GM23338 (cell line): ENCODE measurements around the gene ODF4. TPM values are rescaled to one million over a fixed set of nuclear protein-coding genes. Genes with fewer than 3 reads are reported as not detected.
"Not testable (repeated sequence)": the region's sequence is repeated elsewhere in the genome, so short reads cannot be mapped to it uniquely, and the experiment has no call there.

Experiments
- ATAC-seq: fragments of 200-7000 bp; cut with Tn5 transposase; 3 replicates; pipeline ENCODE4 v1.9.1; 2020
- DNase-seq: peaks from one replicate; pipeline ENCODE4 v3.0.0-alpha.2; 2015; ENCODE audit warnings: low spot score
- H2AFZ ChIP-seq: fragments of 200-600 bp; sonication (generic); 2 replicates; pipeline ENCODE4 v1.8.0; 2016; ENCODE audit warnings: antibody characterized with exemption, mild to moderate bottlenecking, moderate library complexity
- H3F3A ChIP-seq: fragments of 200-600 bp; sonication (generic); replicated peaks from 2 replicates; pipeline ENCODE4 v1.8.0; 2017; ENCODE audit warnings: antibody characterized with exemption, mixed run types, low read depth
- H3K27ac ChIP-seq: fragments of 200-600 bp; sonication (generic); 2 replicates; pipeline ENCODE4 v1.6.1; 2016; ENCODE audit warnings: low read depth
- H3K27me3 ChIP-seq: fragments of 200-600 bp; sonication (generic); 2 replicates; pipeline ENCODE4 v1.8.0; 2016; ENCODE audit warnings: mild to moderate bottlenecking, mixed run types, moderate library complexity; ENCODE audit not compliant: insufficient read depth
- H3K36me3 ChIP-seq: fragments of 200-600 bp; sonication (generic); 2 replicates; pipeline ENCODE4 v1.8.0; 2016; ENCODE audit warnings: mild to moderate bottlenecking; ENCODE audit not compliant: insufficient read depth
- H3K4me1 ChIP-seq: fragments of 200-600 bp; sonication (generic); 2 replicates; pipeline ENCODE4 v1.8.0; 2016; ENCODE audit warnings: mild to moderate bottlenecking, moderate library complexity; ENCODE audit not compliant: insufficient read depth
- H3K4me2 ChIP-seq: fragments of 200-600 bp; sonication (generic); 2 replicates; pipeline ENCODE4 v1.7.1; 2017; ENCODE audit warnings: mixed run types
- H3K4me3 ChIP-seq: fragments of 200-600 bp; sonication (generic); 2 replicates; pipeline ENCODE4 v1.6.1; 2016; ENCODE audit warnings: mixed run types
- H3K79me2 ChIP-seq: fragments of 200-600 bp; sonication (generic); replicated peaks from 2 replicates; pipeline ENCODE4 v1.8.0; 2017; ENCODE audit warnings: mild to moderate bottlenecking; ENCODE audit not compliant: insufficient read depth
- H3K9me2 ChIP-seq: fragments of 200-600 bp; sonication (generic); 2 replicates; pipeline ENCODE4 v1.8.0; 2017; ENCODE audit not compliant: insufficient read depth
- H4K20me1 ChIP-seq: fragments of 200-600 bp; sonication (generic); replicated peaks from 2 replicates; pipeline ENCODE4 v1.8.0; 2017; ENCODE audit warnings: mild to moderate bottlenecking; ENCODE audit not compliant: insufficient read depth
- H3K27ac Mint-ChIP-seq: 2 replicates; pipeline ENCODE4 v1.8.0; 2020; ENCODE audit warnings: inconsistent platforms, mild to moderate bottlenecking, moderate library complexity, mixed read lengths
- H3K27me3 Mint-ChIP-seq: 3 replicates; pipeline ENCODE4 v1.8.0; 2022; ENCODE audit warnings: low read depth, mild to moderate bottlenecking, moderate library complexity, mixed read lengths, inconsistent platforms; ENCODE audit not compliant: insufficient read depth, poor library complexity
- H3K36me3 Mint-ChIP-seq: 3 replicates; pipeline ENCODE4 v1.8.0; 2021; ENCODE audit warnings: low read depth, mild to moderate bottlenecking, inconsistent platforms, moderate library complexity, mixed read lengths
- H3K4me1 Mint-ChIP-seq: 3 replicates; pipeline ENCODE4 v1.8.0; 2020; ENCODE audit warnings: mild to moderate bottlenecking, inconsistent platforms, mixed read lengths
- H3K4me3 Mint-ChIP-seq: 3 replicates; pipeline ENCODE4 v1.8.0; 2021; ENCODE audit warnings: moderate library complexity, mild to moderate bottlenecking, inconsistent platforms, mixed read lengths
- H3K9me3 Mint-ChIP-seq: 3 replicates; pipeline ENCODE4 v1.8.0; 2020; ENCODE audit warnings: moderate library complexity, mild to moderate bottlenecking, inconsistent platforms, mixed read lengths
- CREB1 ChIP-seq: fragments of 250-450 bp; sonication (Bioruptor Pico); IDR thresholded peaks from 2 replicates; pipeline ENCODE4 v1.5.0; 2020; ENCODE audit warnings: low read depth, mild to moderate bottlenecking, moderate library complexity
- CTCF ChIP-seq, 2 experiments: fragments of 200-600 bp in 1 of 2; sonication (generic) in 1 of 2; conservative IDR thresholded peaks; 2 replicates each; pipeline versions ENCODE4 v1.5.1 to v1.6.1; 2016 to 2017; ENCODE audit warnings: antibody characterized with exemption in 2 of 2, low read depth in 2 of 2, mild to moderate bottlenecking in 2 of 2, moderate library complexity in 1 of 2
- EZH2 ChIP-seq: fragments of 200-600 bp; sonication (generic); IDR thresholded peaks from one replicate; pipeline ENCODE4 v1.8.0; 2017; ENCODE audit warnings: antibody characterized with exemption, mild to moderate bottlenecking, low read depth; ENCODE audit not compliant: unreplicated experiment
- EZH2phosphoT487 ChIP-seq: fragments of 200-600 bp; sonication (generic); IDR thresholded peaks from one replicate; pipeline ENCODE4 v1.8.1; 2018; ENCODE audit warnings: antibody characterized with exemption; ENCODE audit not compliant: unreplicated experiment
- JUNB ChIP-seq: IDR thresholded peaks from one replicate; pipeline ENCODE4 v1.6.1; 2016; ENCODE audit warnings: antibody characterized with exemption; ENCODE audit not compliant: unreplicated experiment
- NANOG ChIP-seq: IDR thresholded peaks from 2 replicates; pipeline ENCODE4 v1.6.1; 2016; ENCODE audit warnings: antibody characterized with exemption, borderline replicate concordance
- POLR2AphosphoS5 ChIP-seq: IDR thresholded peaks from 2 replicates; pipeline ENCODE4 v1.6.1; 2016; ENCODE audit warnings: antibody characterized with exemption, low read depth
- REST ChIP-seq: IDR thresholded peaks from one replicate; pipeline ENCODE4 v1.6.1; 2018; ENCODE audit warnings: antibody characterized with exemption; ENCODE audit not compliant: unreplicated experiment
- STAT1 ChIP-seq: IDR thresholded peaks from one replicate; pipeline ENCODE4 v1.6.1; 2016; ENCODE audit warnings: antibody characterized with exemption; ENCODE audit not compliant: unreplicated experiment
- ZNF114 ChIP-seq: fragments of 250-450 bp; sonication (Bioruptor Pico); IDR thresholded peaks from 2 replicates; pipeline ENCODE4 v1.5.0; 2020; ENCODE audit warnings: mild to moderate bottlenecking, moderate library complexity
- ZNF331 ChIP-seq: fragments of 250-450 bp; sonication (Bioruptor Pico); IDR thresholded peaks from 2 replicates; pipeline ENCODE4 v1.5.0; 2020; ENCODE audit warnings: low read depth, mild to moderate bottlenecking, moderate library complexity
- polyA plus RNA-seq: library from polyadenylated mRNA; unstranded; fragments of >200 nt; fragmentation: Nextera tagmentation; extraction: Ambion mirVana; gene quantifications from 2 replicates; pipeline ENCODE4 v1.2.1, GENCODE V29; 2016
- total RNA-seq: library from RNA; depleted of rRNA; stranded (reverse); fragments of >200 nt; shearing (Covaris generic); gene quantifications from 2 replicates; pipeline ENCODE4 v1.2.3, GENCODE V29; 2014

Gene ODF4
- total and polyA plus RNA-seq, 2 experiments from 2014 or later = not detected

GRCh38 chr17:8377422-8377821 is 37.8 kb downstream of the ODF4 start (continued):
- no peak for TF ChIP-seq REST
- TF ChIP-seq EZH2phosphoT487 = no peak
- no peak for TF ChIP-seq JUNB
- TF ChIP-seq STAT1 = no peak
- no peak for TF ChIP-seq NANOG
- TF ChIP-seq CREB1 (CRISPR knock-in tag) = no peak
- TF ChIP-seq CTCF (conservative IDR thresholded peaks at IDR 0.05; ENCODE audit: low read depth in 2 of 2) = no peak
- no peak for TF ChIP-seq ZNF331 (CRISPR knock-in tag)

GRCh38 chr17:8378117-8378516 is 38.5 kb downstream of the ODF4 start:
- H3K9me2 ChIP-seq, H3K27me3 ChIP-seq, H3K27ac Mint-ChIP-seq, ATAC-seq, H3K9me3 Mint-ChIP-seq, H3K4me3 Mint-ChIP-seq, H3K27me3 Mint-ChIP-seq, H2AFZ ChIP-seq, H3K4me3 ChIP-seq, DNase-seq: not testable (repeated sequence)
- H3K36me3 ChIP-seq = peaks cover 54% of the 10 kb centered on the region
- H3K79me2 ChIP-seq = peaks cover 46% of the 10 kb centered on the region
- Mint-ChIP-seq H3K4me1 (peaks cover 39% of the 10 kb centered on the region), H3K36me3 (peaks cover 81% of the 10 kb centered on the region)
- peak overlapping the region; percentile 35; the same call in 1 of the 2 replicates for H3K4me2 ChIP-seq
- peaks cover 32% of the 10 kb centered on the region for H4K20me1 ChIP-seq
- peaks cover 34% of the 10 kb centered on the region for H3K4me1 ChIP-seq
- peak overlapping the region; percentile 99 for H3K27ac ChIP-seq
- peaks cover 60% of the 10 kb centered on the region for H3F3A ChIP-seq

- peaks cover 34% of the 10 kb centered on the region for H3K4me1 ChIP-seq
- H3K9me2 ChIP-seq = no peaks in the 10 kb centered on the region
- H3K4me1 Mint-ChIP-seq = peaks cover 46% of the 10 kb centered on the region
- no peaks in the 10 kb centered on the region for H3K27me3 ChIP-seq
- DNase-seq (no peak), ATAC-seq (no peak)
- peaks cover 46% of the 10 kb centered on the region for H3K79me2 ChIP-seq
- peaks cover 60% of the 10 kb centered on the region for H3F3A ChIP-seq
- peak overlapping the region; percentile 93 for H3K4me3 ChIP-seq
- H3K36me3 Mint-ChIP-seq = peaks cover 78% of the 10 kb centered on the region
- peaks cover 32% of the 10 kb centered on the region for H4K20me1 ChIP-seq
- no peak overlapping the region for H2AFZ ChIP-seq
- H3K9me3 Mint-ChIP-seq = peaks cover 3% of the 10 kb centered on the region; the same call in 1 of the 3 replicates
- H3K27me3 Mint-ChIP-seq = peaks cover 18% of the 10 kb centered on the region
- peaks cover 54% of the 10 kb centered on the region for H3K36me3 ChIP-seq
- TF ChIP-seq ZNF114 (CRISPR knock-in tag) (no peak), CTCF (conservative IDR thresholded peaks at IDR 0.05; ENCODE audit: low read depth in 2 of 2) (no peak), REST (no peak), STAT1 (no peak), POLR2AphosphoS5 (no peak), CREB1 (CRISPR knock-in tag) (no peak), EZH2phosphoT487 (no peak), NANOG (no peak), EZH2 (no peak)
- H3K4me3 Mint-ChIP-seq = peak overlapping the region; percentile 100
- peak overlapping the region; percentile 99 for H3K27ac ChIP-seq
- H3K4me2 ChIP-seq = peak overlapping the region; percentile 85; the same call in 1 of the 2 replicates
- no peak overlapping the region; the same call in 1 of the 2 replicates for H3K27ac Mint-ChIP-seq
Observed at GRCh38 chr17:8380049-8380448, 40.4 kb downstream of the ODF4 start.
